T-helper 22 cell (primary cell): ENCODE data around the gene OR4F15.
"Not testable (repeated sequence)": the region's sequence is repeated elsewhere in the genome, so short reads cannot be mapped to it uniquely, and the experiment has no call there.

Experiments used
- DNase-seq: peaks from one replicate; pipeline ENCODE4 v3.0.0-alpha.2; 2020; ENCODE audit warnings: low read depth

Gene OR4F15

GRCh38 chr15:101811902-101812301 lies at the start of gene OR4F15:
Gene OR4F15 (plus strand): TSS chr15:101812202. CDS start chr15:101818187, 5,985 bp downstream.
- no peak for DNase-seq

- not testable (repeated sequence) for DNase-seq
Measured at GRCh38 chr15:101764669-101765339, 47.2 kb upstream of the OR4F15 start.

- not testable (repeated sequence) for DNase-seq
Measured at GRCh38 chr15:101765340-101765671, 46.7 kb upstream of the OR4F15 start.

GRCh38 chr15:101765772-101766456 lies 46.1 kb upstream of the OR4F15 start:
- DNase-seq: no peak

- not testable (repeated sequence) for DNase-seq
Measured at GRCh38 chr15:101767083-101767640, 44.8 kb upstream of the OR4F15 start.

GRCh38 chr15:101772921-101773320 lies 39.1 kb upstream of the OR4F15 start:
- no peak for DNase-seq

- no peak for DNase-seq
Measured at GRCh38 chr15:101773496-101774100, 38.4 kb upstream of the OR4F15 start.

GRCh38 chr15:101775136-101775535 lies 36.9 kb upstream of the OR4F15 start:
- no peak for DNase-seq

GRCh38 chr15:101778576-101778975 lies 33.4 kb upstream of the OR4F15 start:
- not testable (repeated sequence) for DNase-seq

GRCh38 chr15:101780225-101780624 lies 31.8 kb upstream of the OR4F15 start:
- DNase-seq: not testable (repeated sequence)

GRCh38 chr15:101781928-101782327 lies 30.1 kb upstream of the OR4F15 start:
- no peak for DNase-seq

- no peak for DNase-seq
Measured at GRCh38 chr15:101784644-101785043, 27.4 kb upstream of the OR4F15 start.

- DNase-seq: not testable (repeated sequence)
Measured at GRCh38 chr15:101786422-101786821, 25.6 kb upstream of the OR4F15 start.

GRCh38 chr15:101788001-101788400 lies 24.0 kb upstream of the OR4F15 start:
- not testable (repeated sequence) for DNase-seq

- DNase-seq: not testable (repeated sequence)
Measured at GRCh38 chr15:101788503-101789269, 23.3 kb upstream of the OR4F15 start.

- not testable (repeated sequence) for DNase-seq
Measured at GRCh38 chr15:101790748-101791147, 21.3 kb upstream of the OR4F15 start.

- not testable (repeated sequence) for DNase-seq
Measured at GRCh38 chr15:101793981-101794380, 18.0 kb upstream of the OR4F15 start.

- DNase-seq: no peak
Measured at GRCh38 chr15:101795455-101795854, 16.5 kb upstream of the OR4F15 start.

- DNase-seq: no peak
Measured at GRCh38 chr15:101799665-101800064, 12.3 kb upstream of the OR4F15 start.

- no peak for DNase-seq
Measured at GRCh38 chr15:101801048-101801447, 11.0 kb upstream of the OR4F15 start.

- no peak for DNase-seq
Measured at GRCh38 chr15:101803209-101803608, 8.8 kb upstream of the OR4F15 start, which contains the start of gene OR4F6. Gene OR4F6 (plus strand): TSS chr15:101803509. CDS start chr15:101805720, 2,211 bp downstream.

- no peak for DNase-seq
Measured at GRCh38 chr15:101803676-101804075, 8.3 kb upstream of the OR4F15 start.
